ENCODE results near the gene ASS1.

DNA sequence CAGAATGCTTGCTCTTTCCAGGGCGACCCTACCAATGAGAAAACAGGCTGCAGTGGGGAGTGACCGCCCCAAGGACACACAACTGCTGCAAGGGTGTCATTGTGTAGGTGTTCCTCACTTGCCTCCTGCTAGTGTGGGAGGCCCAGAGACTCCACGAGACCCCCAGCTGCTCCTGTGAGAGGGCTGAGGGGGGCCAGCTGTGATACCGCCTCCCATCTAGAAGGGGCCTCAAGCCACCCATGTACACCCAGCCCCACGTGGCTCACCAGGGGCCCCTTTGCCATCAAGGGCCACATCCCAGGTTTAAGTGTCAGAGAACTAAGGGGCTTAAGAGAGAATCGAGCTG lies 1.3 kb upstream of the ASS1 start:
- TF ChIP-seq, protein P1, sequence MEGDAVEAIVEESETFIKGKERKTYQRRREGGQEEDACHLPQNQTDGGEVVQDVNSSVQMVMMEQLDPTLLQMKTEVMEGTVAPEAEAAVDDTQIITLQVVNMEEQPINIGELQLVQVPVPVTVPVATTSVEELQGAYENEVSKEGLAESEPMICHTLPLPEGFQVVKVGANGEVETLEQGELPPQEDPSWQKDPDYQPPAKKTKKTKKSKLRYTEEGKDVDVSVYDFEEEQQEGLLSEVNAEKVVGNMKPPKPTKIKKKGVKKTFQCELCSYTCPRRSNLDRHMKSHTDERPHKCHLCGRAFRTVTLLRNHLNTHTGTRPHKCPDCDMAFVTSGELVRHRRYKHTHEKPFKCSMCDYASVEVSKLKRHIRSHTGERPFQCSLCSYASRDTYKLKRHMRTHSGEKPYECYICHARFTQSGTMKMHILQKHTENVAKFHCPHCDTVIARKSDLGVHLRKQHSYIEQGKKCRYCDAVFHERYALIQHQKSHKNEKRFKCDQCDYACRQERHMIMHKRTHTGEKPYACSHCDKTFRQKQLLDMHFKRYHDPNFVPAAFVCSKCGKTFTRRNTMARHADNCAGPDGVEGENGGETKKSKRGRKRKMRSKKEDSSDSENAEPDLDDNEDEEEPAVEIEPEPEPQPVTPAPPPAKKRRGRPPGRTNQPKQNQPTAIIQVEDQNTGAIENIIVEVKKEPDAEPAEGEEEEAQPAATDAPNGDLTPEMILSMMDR (conservative IDR thresholded peaks at IDR 0.05 in 1 of 2, IDR thresholded peaks at IDR 0.05 in 1 of 2; ENCODE audit: low read depth in 1 of 2, low read length in 2 of 2): no peak
- no peak for TF ChIP-seq EZH2 (IDR thresholded peaks at IDR 0.05; ENCODE audit: low read length, missing control alignments)

All from fibroblast of lung (primary cell).